ENCODE data around the gene LIPI.
"Not testable (repeated sequence)": the region's sequence is repeated elsewhere in the genome, so short reads cannot be mapped to it uniquely, and the experiment has no call there.

The LIPI gene

GRCh38 chr21:14071902-14072734, 138.6 kb downstream of the LIPI start:
- no peak for DNase-seq

- DNase-seq, result no peak
Observed at GRCh38 chr21:14070968-14071367, 139.8 kb downstream of the LIPI start.

- no peak for DNase-seq
Observed at GRCh38 chr21:14070049-14070893, 140.5 kb downstream of the LIPI start.

DNA sequence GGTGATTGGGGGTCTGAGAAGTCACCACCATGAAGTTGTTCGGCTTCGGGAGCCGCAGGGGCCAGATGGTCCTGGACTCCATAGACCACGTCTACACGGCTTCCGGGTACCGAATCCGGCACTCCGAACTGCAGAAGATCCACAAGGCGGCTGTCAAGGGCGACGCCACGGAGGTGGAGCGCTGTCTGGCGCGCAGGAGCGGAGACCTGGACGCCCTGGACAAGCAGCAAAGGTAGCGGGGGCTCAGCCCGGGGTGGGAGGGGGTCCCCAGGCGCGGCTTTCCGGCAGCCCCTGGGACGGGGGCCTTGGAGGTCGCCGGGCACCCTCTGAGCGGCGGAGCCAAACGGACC, 146.5 kb downstream of the LIPI start:
- no peak for DNase-seq

- DNase-seq, result not testable (repeated sequence)
Observed at GRCh38 chr21:14063620-14064295, 147.0 kb downstream of the LIPI start.

DNA sequence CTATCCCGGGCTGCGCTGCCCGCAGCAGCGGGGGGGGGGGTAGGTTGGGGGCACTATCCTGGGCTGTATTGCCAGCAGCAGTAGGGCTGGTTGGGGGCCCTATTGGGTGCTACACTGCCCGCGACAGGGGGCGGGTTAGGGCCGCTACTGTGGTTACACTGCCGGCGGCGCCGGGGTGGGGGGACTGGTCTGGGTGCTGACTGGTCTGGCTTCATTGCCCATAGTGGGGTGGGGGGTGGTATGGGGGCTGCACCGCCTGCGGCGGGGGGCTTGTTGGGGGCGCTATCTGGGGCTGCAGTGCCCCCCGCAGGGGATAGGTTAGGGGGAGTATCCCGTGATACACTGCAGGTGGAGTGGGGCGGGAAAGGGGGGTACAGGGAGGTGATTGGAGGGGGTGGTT, 148.1 kb downstream of the LIPI start:
- DNase-seq, result not testable (repeated sequence)

DNA sequence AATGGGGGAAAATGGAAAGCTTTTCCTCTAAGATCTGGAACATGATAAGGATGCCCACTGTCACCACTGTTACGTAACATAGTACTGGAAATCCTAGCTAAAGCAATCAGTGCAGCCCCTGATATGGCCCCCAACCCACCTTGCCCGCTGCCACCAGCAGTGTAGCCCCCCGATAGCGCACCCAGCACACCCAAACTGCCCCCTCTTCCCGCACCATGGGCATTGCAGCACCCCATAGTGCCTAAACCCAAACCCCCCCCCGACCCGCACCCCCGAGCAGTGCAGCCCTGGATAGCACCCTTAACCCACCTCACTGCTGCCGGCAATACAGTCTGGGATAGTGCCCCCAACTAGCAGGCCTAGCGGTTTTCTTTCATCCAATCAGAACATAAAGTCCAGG, 148.9 kb downstream of the LIPI start:
- not testable (repeated sequence) for DNase-seq

- not testable (repeated sequence) for DNase-seq
Observed at GRCh38 chr21:14058995-14059627, 151.6 kb downstream of the LIPI start.

Measured in NCI-H146 (cell line).